Activated T-cell treated with anti-CD3 and anti-CD28 coated beads, Interleukin-2, amount 50 U/mL, for 72 hours (primary cell): ENCODE data around the gene CDC45. TPM values are rescaled to one million over a fixed set of nuclear protein-coding genes. Genes with fewer than 3 reads are reported as not detected.

Source experiments
- ATAC-seq, 2 donors: fragments of 150-1000 bp; cut with Tn5 transposase; replicated peaks in 1 of 2; 2 replicates each; pipeline ENCODE4 v1.10.0; 2021; ENCODE audit warnings: moderate library complexity in 2 of 2, mild to moderate bottlenecking in 1 of 2
- DNase-seq, 2 donors: peaks; one replicate each; pipeline ENCODE4 v3.0.0; 2021 to 2022; ENCODE audit warnings: mixed read lengths in 1 of 2
- H3K27ac Mint-ChIP-seq: one replicate; pipeline ENCODE4 v1.8.0; 2022; ENCODE audit warnings: mild to moderate bottlenecking, moderate library complexity, mixed read lengths
- H3K27me3 Mint-ChIP-seq: one replicate; pipeline ENCODE4 v1.8.0; 2022; ENCODE audit warnings: low read depth, mixed read lengths
- H3K36me3 Mint-ChIP-seq, 2 donors: one replicate each; pipeline ENCODE4 v1.8.0; 2022; ENCODE audit warnings: mixed read lengths in 2 of 2, mild to moderate bottlenecking in 1 of 2; ENCODE audit not compliant: insufficient read depth in 2 of 2
- H3K4me1 Mint-ChIP-seq: one replicate; pipeline ENCODE4 v1.8.0; 2022; ENCODE audit warnings: low read depth, mixed read lengths
- H3K4me3 Mint-ChIP-seq, 2 donors: one replicate each; pipeline ENCODE4 v1.8.0; 2022; ENCODE audit warnings: mild to moderate bottlenecking in 2 of 2, mixed read lengths in 2 of 2, moderate library complexity in 2 of 2
- H3K9me3 Mint-ChIP-seq, 2 donors: one replicate each; pipeline ENCODE4 v1.8.0; 2022; ENCODE audit warnings: mixed read lengths in 2 of 2
- total RNA-seq, 2 donors: library from RNA; stranded (reverse); gene quantifications; one replicate each; pipeline ENCODE4 v1.2.3, GENCODE V29; 2022

The CDC45 gene
- total RNA-seq, 2 donors from 2014 or later, result 119 to 144 TPM

DNA sequence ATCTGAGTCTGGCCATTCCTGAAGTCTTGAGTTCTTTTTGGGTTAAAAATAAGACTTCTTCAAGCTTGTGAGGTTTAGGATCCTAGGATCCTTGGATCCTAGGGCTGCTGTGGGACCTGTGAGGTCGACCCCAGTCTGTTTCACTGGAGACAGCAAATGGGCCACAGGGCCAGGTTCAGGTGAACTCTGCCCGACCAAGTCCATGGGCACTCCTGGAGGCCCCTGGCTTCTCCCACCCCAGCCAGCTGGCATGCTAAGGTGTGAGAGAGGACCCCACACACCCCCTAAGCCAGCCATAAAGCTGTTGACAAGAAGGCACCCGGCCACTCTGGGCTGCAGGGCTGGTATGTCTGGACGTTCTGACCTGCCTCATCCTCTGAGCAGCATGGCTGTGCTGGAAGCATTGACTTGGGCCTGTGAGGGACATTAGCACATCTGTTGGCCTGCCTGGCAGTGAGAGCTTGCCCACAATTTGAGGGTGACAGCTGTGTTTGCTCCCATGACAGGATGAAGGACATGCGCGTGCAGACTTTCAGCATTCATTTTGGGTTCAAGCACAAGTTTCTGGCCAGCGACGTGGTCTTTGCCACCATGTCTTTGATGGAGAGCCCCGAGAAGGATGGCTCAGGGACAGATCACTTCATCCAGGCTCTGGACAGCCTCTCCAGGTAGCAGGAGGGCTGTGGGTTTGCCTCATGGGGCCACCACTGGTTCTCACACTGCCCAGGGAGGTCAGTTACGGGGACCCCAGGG lies 28.5 kb downstream of the CDC45 start:
- H3K4me3 Mint-ChIP-seq, result no peak overlapping the region
- no peak overlapping the region for H3K27ac Mint-ChIP-seq
- no peaks in the 10 kb centered on the region for H3K9me3 Mint-ChIP-seq
- H3K27me3 Mint-ChIP-seq, result no peaks in the 10 kb centered on the region
- no peak for DNase-seq
- ATAC-seq, result peak in 1 of 2 donors; percentile 7
- peaks cover 16% of the 10 kb centered on the region for H3K4me1 Mint-ChIP-seq
- H3K36me3 Mint-ChIP-seq, result peaks cover 16 to 44% of the 10 kb centered on the region in 2 donors

DNA sequence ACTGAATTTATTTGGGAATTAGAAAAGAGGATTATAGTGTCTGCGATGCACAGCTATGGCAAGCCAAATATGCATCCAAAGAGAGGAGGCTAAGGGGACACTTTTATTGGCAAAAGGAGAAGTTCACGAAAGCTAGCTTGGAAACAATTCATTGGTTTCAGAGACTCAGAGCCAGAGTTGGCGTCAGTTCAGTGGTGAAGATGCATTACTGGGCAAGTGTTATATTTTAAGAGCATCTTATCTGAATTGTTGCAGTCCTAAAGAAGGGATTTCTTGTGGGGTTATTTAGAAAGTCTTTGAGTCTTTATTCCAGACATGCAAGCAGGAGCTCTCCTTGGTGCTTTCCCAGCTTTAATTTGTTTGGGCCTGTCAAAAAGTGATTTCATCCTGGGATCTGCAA lies 29.5 kb downstream of the CDC45 start:
- H3K27ac Mint-ChIP-seq, result no peak overlapping the region
- no peaks in the 10 kb centered on the region for H3K27me3 Mint-ChIP-seq
- peaks cover 0 to 2% of the 10 kb centered on the region in 2 donors for H3K9me3 Mint-ChIP-seq
- DNase-seq, result no peak
- peaks cover 10% of the 10 kb centered on the region for H3K4me1 Mint-ChIP-seq
- H3K4me3 Mint-ChIP-seq, result no peak overlapping the region
- ATAC-seq, result no peak
- peaks cover 24 to 54% of the 10 kb centered on the region in 2 donors for H3K36me3 Mint-ChIP-seq

DNA sequence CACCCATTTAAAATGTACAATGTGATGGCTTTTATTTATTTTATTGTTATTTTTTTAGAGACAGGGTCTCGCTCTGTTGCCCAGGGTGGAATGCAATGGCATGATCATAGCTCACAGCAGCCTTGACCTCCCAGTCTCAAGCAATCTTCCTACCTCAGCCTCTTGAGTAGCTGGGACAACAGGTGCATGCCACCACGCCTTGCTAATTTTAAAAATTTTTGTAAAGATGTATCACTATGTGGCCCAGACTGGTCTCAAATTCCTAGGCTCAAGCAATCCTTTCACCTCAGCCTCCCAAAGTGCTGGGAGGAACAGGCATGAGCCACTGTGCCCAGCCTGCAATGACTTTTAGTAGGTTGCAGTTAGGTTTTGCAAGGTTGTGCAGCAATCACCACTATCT lies 30.2 kb downstream of the CDC45 start:
- Mint-ChIP-seq H3K27me3 (no peaks in the 10 kb centered on the region), H3K4me1 (peaks cover 3% of the 10 kb centered on the region), H3K9me3 (peaks cover 0 to 2% of the 10 kb centered on the region in 2 donors), H3K4me3 (no peak overlapping the region), H3K36me3 (peaks cover 24 to 59% of the 10 kb centered on the region in 2 donors), H3K27ac (no peak overlapping the region)
- ATAC-seq (no peak), DNase-seq (no peak)

DNA sequence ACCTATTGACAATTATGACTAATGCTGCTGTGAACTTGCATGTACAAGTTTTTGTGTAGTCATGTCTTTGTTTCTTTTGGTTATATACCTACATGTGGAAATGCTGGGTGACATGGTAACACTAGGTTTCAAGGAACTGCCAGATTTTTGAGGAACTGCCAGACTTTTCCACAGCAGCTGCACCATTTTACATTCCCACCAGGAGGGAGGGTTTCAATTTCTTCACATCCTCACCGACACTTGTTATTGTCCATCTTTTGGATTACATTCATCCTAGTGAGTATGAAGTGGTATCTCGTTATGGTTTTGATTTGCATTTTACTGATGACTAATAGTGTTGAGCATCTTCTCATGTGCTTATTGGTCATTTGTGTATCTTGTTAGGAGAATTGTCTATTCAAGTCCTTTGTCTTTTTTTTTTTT lies 31.2 kb downstream of the CDC45 start:
- Mint-ChIP-seq H3K4me1 (no peaks in the 10 kb centered on the region), H3K27ac (no peak overlapping the region), H3K27me3 (no peaks in the 10 kb centered on the region), H3K9me3 (peaks cover 0 to 2% of the 10 kb centered on the region in 2 donors), H3K36me3 (peaks cover 19 to 58% of the 10 kb centered on the region in 2 donors), H3K4me3 (no peak overlapping the region)
- no peak for DNase-seq
- ATAC-seq, result no peak

DNA sequence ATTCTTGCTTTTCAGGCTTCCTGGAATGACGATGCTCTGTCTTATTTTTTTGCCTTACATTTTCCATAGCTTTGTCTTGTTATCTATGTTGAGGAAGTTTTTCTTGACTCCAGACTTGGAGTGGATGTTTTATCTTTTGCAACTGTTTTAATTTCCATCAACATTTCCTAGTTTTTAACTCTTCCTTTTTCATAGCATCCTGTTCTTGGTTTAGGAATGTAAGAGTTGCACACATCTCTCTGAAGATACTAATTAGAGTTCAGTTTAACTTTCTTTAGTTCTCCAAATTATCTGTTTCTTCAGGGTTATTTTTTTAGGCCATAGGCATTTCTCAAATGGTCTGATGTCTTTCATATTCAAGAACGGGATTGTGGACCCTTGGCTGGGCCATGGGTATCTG lies 34.1 kb downstream of the CDC45 start:
- H3K36me3 Mint-ChIP-seq, result peaks cover 19 to 61% of the 10 kb centered on the region in 2 donors
- no peak for ATAC-seq

DNA sequence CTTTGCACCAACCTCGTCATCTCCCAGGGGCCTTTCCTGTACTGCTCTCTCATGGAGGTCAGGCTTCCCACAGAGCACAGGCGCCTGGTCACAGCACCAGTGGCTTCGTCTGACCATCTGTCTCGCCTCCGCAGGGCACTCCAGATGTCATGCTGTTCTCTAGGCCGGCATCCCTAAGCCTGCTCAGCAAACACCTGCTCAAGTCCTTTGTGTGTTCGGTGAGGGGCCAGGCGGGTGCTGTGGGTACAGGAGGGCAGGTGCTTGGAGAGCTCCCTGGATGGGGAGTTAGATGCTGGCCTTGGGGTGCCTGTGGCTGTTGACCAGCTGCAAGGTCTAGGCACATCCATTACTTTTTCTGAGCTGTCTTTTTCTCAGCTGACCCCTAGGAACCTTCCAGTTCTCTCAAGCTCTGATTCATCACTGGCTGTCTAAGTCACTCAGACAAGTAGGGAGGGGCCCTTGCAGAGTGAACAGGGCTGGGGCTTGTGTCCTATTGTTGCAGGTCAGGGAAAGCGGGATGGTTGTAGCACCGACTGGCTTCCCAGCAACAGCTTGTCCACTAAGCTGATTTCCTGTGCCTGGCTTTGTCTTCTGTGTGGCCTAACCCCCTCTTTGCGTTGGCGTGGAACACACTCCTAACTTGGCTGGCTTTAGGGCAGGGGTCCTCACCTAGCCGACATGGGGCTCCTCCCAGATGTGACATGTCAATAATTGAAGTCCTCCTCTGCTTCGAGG lies 35.3 kb downstream of the CDC45 start:
- Mint-ChIP-seq H3K9me3 (peaks cover 0 to 2% of the 10 kb centered on the region in 2 donors), H3K4me1 (no peaks in the 10 kb centered on the region), H3K36me3 (peaks cover 15 to 52% of the 10 kb centered on the region in 2 donors), H3K27ac (no peak overlapping the region), H3K27me3 (no peaks in the 10 kb centered on the region), H3K4me3 (no peak overlapping the region)
- DNase-seq, result no peak
- no peak for ATAC-seq

More for the DNA sequence above, 34.1 kb downstream of the CDC45 start:
- peaks cover 0 to 2% of the 10 kb centered on the region in 2 donors for H3K9me3 Mint-ChIP-seq
- no peak for DNase-seq
- no peak overlapping the region for H3K4me3 Mint-ChIP-seq
- no peaks in the 10 kb centered on the region for H3K27me3 Mint-ChIP-seq
- no peak overlapping the region for H3K27ac Mint-ChIP-seq
- H3K4me1 Mint-ChIP-seq, result no peaks in the 10 kb centered on the region

DNA sequence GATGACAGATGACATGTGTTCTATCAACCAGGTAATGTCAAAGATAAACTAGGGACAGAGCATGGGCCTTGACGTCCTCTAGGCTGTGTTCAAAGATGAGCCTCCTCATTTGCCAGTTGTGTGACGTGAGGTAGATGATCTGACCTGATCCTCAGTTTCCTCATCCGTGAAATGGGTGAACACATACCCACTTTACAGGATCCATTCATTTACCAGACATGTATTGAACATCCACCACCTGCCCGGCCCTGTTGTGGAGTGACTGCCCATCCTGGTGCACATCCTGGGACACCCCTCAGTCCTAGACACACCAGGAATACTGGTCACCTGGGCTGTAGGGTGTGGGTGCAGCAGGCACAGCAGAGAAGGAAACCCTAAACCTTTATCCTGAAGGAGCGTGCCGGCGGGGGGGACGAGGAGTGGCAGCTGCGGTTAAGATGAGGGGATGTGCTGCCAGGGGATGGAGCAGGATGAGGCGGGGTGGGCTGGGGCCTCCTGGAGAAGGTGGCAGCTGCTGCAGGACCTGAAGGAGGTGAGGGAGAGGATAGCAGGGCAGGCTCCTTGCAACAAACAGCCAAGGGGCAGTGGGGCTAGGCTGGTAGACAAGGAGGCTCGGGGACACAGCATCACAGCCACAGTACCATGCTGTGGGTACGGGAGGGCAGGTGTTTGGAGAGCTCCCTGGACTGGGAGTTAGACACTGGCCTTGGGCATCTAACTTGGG lies 36.1 kb downstream of the CDC45 start:
- H3K36me3 Mint-ChIP-seq, result peaks cover 15 to 48% of the 10 kb centered on the region in 2 donors

DNA sequence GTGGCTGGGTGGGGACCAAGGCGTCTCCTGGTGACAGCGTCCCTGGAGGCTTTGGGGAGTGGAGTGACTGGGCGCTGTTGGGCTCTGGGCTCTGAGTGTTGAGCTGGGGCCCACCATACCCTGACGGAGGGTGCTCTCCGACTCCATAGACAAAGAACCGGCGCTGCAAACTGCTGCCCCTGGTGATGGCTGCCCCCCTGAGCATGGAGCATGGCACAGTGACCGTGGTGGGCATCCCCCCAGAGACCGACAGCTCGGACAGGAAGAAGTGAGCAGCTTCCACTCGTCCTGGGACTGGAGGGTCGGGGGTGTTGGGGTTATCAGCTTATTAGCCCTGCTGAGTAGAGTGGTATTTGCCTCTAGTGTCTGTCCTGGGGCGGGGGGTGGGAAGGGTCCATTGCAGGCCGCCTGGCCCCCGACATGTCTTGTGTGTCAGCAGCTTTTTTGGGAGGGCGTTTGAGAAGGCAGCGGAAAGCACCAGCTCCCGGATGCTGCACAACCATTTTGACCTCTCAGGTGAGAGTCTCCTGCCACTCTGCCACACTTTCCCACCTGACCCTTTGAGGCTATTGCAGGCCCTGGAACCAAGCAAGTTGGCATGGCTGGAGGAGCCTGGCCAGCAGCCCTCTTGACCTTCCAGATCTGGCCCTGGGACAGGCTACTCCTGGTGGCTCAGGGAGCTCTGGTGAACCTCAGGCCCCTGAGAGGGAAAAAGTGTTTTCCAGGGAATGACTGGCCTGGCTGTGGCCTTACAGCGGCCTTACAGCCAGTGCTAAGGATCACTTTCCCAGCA lies 36.9 kb downstream of the CDC45 start:
- ATAC-seq (no peak), DNase-seq (no peak)
- H3K27me3 Mint-ChIP-seq, result no peaks in the 10 kb centered on the region
- no peak overlapping the region for H3K4me3 Mint-ChIP-seq
- peaks cover 0 to 2% of the 10 kb centered on the region in 2 donors for H3K9me3 Mint-ChIP-seq
- H3K4me1 Mint-ChIP-seq, result no peaks in the 10 kb centered on the region
- H3K36me3 Mint-ChIP-seq, result peaks cover 15 to 47% of the 10 kb centered on the region in 2 donors
- H3K27ac Mint-ChIP-seq, result no peak overlapping the region

More for the DNA sequence above, 36.1 kb downstream of the CDC45 start:
- Mint-ChIP-seq H3K27me3 (no peaks in the 10 kb centered on the region), H3K27ac (no peak overlapping the region), H3K4me3 (no peak overlapping the region), H3K4me1 (no peaks in the 10 kb centered on the region), H3K9me3 (peaks cover 0 to 2% of the 10 kb centered on the region in 2 donors)
- DNase-seq (no peak), ATAC-seq (no peak)

DNA sequence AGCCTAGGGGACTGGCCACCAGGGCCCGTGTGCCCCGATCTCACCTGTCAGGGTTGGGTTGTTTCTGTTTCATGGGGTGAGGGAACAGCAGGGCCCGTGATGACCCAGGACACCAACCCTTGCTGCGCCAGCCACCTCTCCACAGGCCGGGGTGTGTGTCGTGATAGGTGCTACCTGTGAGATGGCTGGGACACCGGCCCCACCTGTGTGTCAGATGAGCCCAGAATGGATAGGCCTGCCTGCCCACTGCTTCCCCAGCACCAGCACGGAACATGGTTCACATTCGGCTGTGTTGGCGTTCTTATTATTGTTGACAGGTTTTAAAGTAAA lies 37.4 kb downstream of the CDC45 start:
- ATAC-seq (no peak), DNase-seq (no peak)
- peaks cover 0 to 2% of the 10 kb centered on the region in 2 donors for H3K9me3 Mint-ChIP-seq
- H3K36me3 Mint-ChIP-seq, result peaks cover 14 to 47% of the 10 kb centered on the region in 2 donors
- no peak overlapping the region for H3K4me3 Mint-ChIP-seq
- peaks cover 5% of the 10 kb centered on the region for H3K4me1 Mint-ChIP-seq
- no peak overlapping the region for H3K27ac Mint-ChIP-seq
- H3K27me3 Mint-ChIP-seq, result no peaks in the 10 kb centered on the region

DNA sequence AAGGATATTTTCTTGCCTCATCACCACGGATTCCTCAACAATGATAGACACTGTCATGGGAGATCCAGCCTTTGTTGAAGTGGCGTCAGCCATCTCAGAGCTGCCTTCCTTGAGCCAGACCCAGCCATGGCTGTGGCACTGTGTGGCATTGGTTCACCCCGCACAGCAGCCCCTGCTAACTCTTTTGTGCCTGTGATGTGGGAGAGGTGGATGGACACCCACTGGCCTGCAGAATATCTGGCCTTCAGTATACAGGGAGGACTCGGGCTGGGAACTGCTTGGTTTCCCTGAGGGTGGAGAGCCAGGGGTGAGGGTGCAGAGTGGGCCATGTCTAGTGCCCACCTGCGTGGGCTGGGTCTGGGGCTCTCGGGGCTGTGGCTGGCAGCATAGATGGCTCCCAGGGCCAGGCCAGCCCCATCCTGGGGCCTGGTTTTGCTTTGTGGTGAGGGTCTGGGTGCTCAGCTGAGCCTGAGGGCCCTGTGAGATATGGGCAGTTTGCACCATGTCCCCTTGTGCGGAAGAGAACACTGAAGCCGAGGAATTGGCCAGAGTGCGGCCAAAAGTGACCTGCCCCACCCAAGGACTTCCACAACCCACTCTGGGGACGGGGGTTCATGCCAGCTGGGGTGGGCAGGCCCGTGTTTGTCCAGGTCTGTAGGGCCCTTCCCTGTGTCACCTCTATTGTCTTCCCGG lies 38.3 kb downstream of the CDC45 start:
- Mint-ChIP-seq H3K9me3 (peaks cover 0 to 2% of the 10 kb centered on the region in 2 donors), H3K4me3 (no peak overlapping the region), H3K36me3 (peaks cover 11 to 39% of the 10 kb centered on the region in 2 donors), H3K27ac (no peak overlapping the region), H3K4me1 (peaks cover 9% of the 10 kb centered on the region), H3K27me3 (peaks cover 6% of the 10 kb centered on the region)
- DNase-seq, result no peak
- no peak for ATAC-seq

DNA sequence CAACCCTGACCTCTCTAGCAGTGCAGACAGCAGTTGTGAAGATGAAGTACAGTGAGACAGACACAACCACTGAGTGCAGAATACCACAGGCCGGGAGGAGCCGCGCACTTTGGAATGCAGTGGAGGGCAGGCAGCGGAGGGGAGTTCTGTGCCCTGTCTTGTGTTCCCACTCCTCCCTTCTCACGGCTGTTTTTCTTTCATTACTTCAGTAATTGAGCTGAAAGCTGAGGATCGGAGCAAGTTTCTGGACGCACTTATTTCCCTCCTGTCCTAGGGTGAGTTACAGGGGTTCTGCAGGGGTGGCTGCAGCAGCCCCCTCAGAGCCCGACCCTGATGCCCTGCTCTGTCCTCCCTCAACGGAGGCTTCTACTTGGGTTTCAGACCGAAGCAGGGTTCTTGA lies 38.9 kb downstream of the CDC45 start:
- Mint-ChIP-seq H3K27ac (no peak overlapping the region), H3K27me3 (peaks cover 8% of the 10 kb centered on the region), H3K9me3 (no peaks in the 10 kb centered on the region), H3K36me3 (peaks cover 7 to 34% of the 10 kb centered on the region in 2 donors), H3K4me1 (peaks cover 11% of the 10 kb centered on the region), H3K4me3 (no peak overlapping the region)
- ATAC-seq, result no peak
- no peak for DNase-seq
